Measurements from ENCODE around the gene CFAP77. TPM values are rescaled to one million over a fixed set of nuclear protein-coding genes. Genes with fewer than 3 reads are reported as not detected.

The CFAP77 gene
- total RNA-seq, 1 donor from 2014 or later: not detected

- no peak for DNase-seq (ENCODE audit: low spot score)
Measured at GRCh38 chr9:132579427-132579798, 169.4 kb downstream of the CFAP77 start.

GRCh38 chr9:132582276-132582785 lies 172.3 kb downstream of the CFAP77 start, which contains the start of gene BARHL1:
Gene BARHL1, plus strand, starts transcription at chr9:132582606. Its CDS starts 192 bp downstream, at chr9:132582798.
- no peak for DNase-seq (ENCODE audit: low spot score)

- DNase-seq (ENCODE audit: low spot score): no peak
Measured at GRCh38 chr9:132582786-132583583, 173.0 kb downstream of the CFAP77 start.

- DNase-seq (ENCODE audit: low spot score): no peak
Measured at GRCh38 chr9:132583584-132584304, 173.7 kb downstream of the CFAP77 start.

GRCh38 chr9:132584601-132585560 lies 174.9 kb downstream of the CFAP77 start:
- no peak for DNase-seq (ENCODE audit: low spot score)

- no peak for DNase-seq (ENCODE audit: low spot score)
Measured at GRCh38 chr9:132585954-132586829, 176.2 kb downstream of the CFAP77 start.

- DNase-seq (ENCODE audit: low spot score): no peak
Measured at GRCh38 chr9:132586830-132587591, 177.0 kb downstream of the CFAP77 start.

- DNase-seq (ENCODE audit: low spot score): no peak
Measured at GRCh38 chr9:132587592-132587955, 177.6 kb downstream of the CFAP77 start.

- no peak for DNase-seq (ENCODE audit: low spot score)
Measured at GRCh38 chr9:132588098-132588497, 178.1 kb downstream of the CFAP77 start.

GRCh38 chr9:132588501-132589147 lies 178.6 kb downstream of the CFAP77 start:
- DNase-seq (ENCODE audit: low spot score): no peak

- no peak for DNase-seq (ENCODE audit: low spot score)
Measured at GRCh38 chr9:132589148-132590036, 179.4 kb downstream of the CFAP77 start.

GRCh38 chr9:132590037-132590317 lies 180.0 kb downstream of the CFAP77 start:
- no peak for DNase-seq (ENCODE audit: low spot score)

GRCh38 chr9:132590318-132591182 lies 180.5 kb downstream of the CFAP77 start:
- DNase-seq (ENCODE audit: low spot score): no peak

- no peak for DNase-seq (ENCODE audit: low spot score)
Measured at GRCh38 chr9:132591244-132591643, 181.2 kb downstream of the CFAP77 start.

GRCh38 chr9:132591751-132592314 lies 181.8 kb downstream of the CFAP77 start:
- DNase-seq (ENCODE audit: low spot score): no peak

GRCh38 chr9:132592451-132592850 lies 182.4 kb downstream of the CFAP77 start:
- no peak for DNase-seq (ENCODE audit: low spot score)

- no peak for DNase-seq (ENCODE audit: low spot score)
Measured at GRCh38 chr9:132594412-132594811, 184.4 kb downstream of the CFAP77 start.
